Stimulated activated CD4-positive, alpha-beta T cell treated with anti-CD3 and anti-CD28 coated beads, Interleukin-4, amount 100 ng/mL, for 48 hours (primary cell): ENCODE results near the gene FAM118B.

Source experiments
- DNase-seq, 2 donors: peaks; one replicate each; pipeline ENCODE4 v3.0.0-alpha.2; 2020; ENCODE audit warnings: low read depth in 2 of 2

FAM118B gene

GRCh38 chr11:126211236-126212088 lies at the start of gene FAM118B, which contains the start of gene RPUSD4:
TSS of gene FAM118B (plus strand) at chr11:126211782. CDS start at chr11:126235002, 23,220 bp downstream.
TSS of gene RPUSD4 (minus strand) at chr11:126211650. CDS start at chr11:126211638, 12 bp downstream.
- peak; percentile 97 to 99 for DNase-seq

GRCh38 chr11:126162306-126163030 lies 49.1 kb upstream of the FAM118B start:
- no peak for DNase-seq

DNA sequence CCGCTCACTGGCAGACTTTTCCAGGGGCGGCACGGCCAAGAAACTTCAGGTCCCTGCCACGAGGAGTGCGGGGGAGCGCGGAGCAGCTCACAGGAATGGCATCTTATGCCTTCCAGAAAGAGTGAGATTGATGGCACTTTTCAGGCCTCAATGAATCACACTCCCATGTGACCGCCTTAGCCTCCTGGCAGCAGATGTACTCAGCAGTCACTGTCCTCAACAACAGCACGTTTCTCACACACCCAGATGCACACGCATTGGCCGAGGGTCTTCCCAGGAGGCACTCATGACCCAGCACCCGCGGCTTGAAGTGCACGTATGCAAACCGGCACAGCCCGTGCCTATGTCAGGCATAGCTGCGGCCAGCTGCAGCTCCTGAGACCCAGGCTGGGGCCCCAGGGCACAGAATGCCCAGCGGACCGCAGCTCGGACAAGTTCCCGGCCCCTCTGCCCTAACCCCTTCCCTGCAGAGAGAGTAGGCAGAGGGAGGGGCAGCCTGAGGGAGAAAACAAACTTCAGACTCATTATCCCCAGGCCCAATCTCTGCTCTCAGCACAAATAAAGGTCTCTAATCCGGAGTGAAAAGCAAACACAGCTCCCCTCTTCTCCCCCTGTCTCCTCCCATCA lies 48.4 kb upstream of the FAM118B start:
- DNase-seq: no peak

- DNase-seq: no peak
These were observed 47.8 kb upstream of the FAM118B start for GRCh38 chr11:126163779-126164178.

DNA sequence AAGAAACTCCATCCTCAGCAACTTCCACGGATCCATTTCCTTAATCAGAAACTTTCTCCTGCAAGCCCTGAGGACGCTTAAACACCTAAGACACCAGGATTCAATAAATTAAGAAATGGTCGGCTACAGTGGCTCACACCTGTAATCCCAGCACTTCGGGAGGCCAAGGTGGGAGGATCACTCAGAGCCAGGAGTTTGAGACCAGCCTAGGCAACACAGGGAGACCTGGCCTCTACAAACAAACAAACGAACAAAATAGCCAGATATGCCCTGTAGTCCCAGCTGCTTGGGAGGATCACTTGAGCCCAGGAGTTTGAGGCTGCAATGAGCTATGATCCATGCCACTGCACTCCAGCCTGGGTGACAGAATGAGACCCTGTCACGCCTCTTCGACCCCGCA lies 46.8 kb upstream of the FAM118B start:
- DNase-seq: no peak

DNA sequence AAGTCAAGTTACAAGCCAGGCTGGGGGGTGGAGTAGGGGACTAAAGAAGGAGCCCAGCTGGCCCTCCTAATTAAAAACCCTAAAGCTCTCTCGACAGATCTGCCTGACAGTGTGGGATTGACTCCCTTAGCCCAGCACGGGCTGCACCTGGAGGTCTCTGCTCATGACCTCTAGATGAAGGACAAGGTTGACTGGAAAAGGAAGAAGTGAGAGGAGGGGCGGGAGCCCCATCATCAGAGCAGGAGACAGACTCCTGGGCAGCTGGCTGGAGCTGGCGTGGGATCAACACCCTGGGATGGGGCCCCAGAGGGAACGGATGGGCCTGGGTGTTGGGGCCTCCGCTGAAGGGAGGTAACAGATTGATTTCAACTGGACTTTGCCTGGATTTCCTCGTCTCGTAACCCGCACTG lies 46.3 kb upstream of the FAM118B start:
- no peak for DNase-seq

DNA sequence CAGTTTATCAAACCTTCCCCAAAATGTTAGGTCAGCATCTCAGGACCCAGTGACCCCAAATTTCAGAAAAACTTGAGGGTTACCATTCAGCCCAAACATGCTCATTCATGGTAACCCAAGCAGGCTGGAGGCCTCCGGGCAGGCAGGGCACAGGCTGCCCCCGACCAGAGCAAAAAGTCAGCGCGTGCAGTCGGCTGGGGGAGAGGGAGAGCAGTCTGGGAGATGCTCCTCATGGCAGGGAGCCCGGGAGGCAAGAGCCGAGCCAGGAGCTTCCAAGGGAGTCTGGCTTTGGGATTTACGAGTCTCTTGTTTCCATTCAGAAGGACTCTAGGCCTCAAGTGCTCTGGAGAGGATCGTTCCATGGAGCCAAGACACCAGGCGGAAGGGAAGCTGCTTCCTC lies 45.8 kb upstream of the FAM118B start:
- no peak for DNase-seq

GRCh38 chr11:126166413-126166812 lies 45.2 kb upstream of the FAM118B start:
- DNase-seq: no peak

DNA sequence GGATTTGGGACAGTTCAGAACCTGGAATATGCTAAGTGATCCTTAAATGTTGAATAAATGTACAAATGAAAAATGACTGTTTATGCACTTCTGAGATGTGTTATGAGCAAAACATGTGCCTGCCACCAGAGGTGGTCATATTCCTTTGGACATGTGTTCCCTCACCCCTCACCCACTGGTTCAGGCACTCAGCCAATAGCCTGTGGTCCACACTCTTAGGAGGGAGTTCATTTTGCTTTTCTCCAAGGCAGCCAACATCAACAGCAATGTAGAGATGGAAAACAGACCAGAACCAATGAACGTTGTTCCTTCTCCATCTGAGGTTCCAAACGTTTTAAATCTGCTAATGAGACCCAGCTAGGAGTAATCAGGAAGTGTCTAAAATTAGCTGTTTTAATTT lies 44.1 kb upstream of the FAM118B start:
- DNase-seq: no peak

DNA sequence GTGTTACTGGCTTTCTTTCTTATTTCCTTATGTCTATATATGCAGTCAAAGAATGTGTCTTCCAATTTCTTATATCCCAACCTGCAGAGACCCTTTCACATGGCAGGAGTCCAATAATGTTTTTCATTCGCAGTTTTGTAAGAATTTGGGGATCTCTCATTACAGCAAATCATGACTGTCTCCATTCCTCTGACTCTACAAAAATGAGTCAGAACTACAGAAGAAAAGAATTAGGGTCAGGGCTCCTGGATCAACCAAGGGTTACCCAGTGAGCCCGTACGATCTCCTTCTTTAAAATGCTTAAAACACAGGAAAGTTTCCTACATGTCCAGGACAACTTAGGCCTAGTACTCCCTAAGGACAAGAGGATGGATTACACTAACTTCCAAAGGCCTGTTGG lies 42.3 kb upstream of the FAM118B start:
- DNase-seq: no peak

DNA sequence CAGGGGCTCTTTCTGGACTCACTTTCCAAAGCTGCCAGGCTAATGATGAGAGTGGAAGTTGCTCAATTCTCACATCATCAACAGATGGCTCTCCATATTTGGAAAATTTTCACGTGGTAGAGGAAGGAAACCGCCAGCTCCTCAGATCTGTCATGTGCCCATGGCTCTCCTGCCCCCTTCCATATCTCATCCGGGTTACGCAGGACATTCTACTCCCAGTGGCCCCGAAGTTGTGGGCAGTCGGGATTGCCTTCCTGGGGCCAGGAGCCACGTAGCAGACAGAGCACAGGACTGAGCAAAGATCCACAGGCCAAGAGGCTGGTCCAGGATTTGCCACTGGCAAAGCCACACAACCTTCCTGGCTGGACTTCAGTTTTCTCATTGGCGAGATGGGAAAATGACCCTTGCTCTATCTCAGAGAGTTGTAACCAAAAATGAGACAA lies 39.0 kb upstream of the FAM118B start:
- DNase-seq: no peak

GRCh38 chr11:126173257-126173656 lies 38.3 kb upstream of the FAM118B start:
- DNase-seq: no peak

GRCh38 chr11:126174816-126175215 lies 36.8 kb upstream of the FAM118B start:
- DNase-seq: no peak

DNA sequence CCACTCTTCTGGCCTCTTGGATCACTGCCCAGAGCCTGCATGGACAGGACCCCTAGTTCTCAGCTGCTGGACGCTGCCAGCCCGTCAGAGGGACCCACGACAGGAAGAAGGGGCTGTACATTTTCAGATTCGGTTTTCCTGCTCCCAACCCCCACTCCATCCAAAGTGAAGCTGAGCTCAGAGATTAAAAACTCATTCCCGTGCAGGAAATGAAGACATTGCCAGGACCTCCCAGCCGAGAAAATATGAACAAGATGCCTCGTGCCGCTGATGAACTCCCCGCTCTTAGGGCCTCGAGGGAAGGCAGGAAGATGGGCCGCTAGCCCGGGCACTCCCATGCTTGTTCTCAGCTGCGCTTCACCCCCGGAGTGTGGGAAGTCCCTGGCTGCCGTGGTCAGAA lies 36.2 kb upstream of the FAM118B start:
- no peak for DNase-seq

- DNase-seq: no peak
These were observed 34.6 kb upstream of the FAM118B start for GRCh38 chr11:126176853-126177470.

- DNase-seq: no peak
These were observed 29.4 kb upstream of the FAM118B start for GRCh38 chr11:126181939-126182730.

GRCh38 chr11:126182787-126183445 lies 28.7 kb upstream of the FAM118B start:
- no peak for DNase-seq

- no peak for DNase-seq
These were observed 26.1 kb upstream of the FAM118B start for GRCh38 chr11:126185259-126186024.

DNA sequence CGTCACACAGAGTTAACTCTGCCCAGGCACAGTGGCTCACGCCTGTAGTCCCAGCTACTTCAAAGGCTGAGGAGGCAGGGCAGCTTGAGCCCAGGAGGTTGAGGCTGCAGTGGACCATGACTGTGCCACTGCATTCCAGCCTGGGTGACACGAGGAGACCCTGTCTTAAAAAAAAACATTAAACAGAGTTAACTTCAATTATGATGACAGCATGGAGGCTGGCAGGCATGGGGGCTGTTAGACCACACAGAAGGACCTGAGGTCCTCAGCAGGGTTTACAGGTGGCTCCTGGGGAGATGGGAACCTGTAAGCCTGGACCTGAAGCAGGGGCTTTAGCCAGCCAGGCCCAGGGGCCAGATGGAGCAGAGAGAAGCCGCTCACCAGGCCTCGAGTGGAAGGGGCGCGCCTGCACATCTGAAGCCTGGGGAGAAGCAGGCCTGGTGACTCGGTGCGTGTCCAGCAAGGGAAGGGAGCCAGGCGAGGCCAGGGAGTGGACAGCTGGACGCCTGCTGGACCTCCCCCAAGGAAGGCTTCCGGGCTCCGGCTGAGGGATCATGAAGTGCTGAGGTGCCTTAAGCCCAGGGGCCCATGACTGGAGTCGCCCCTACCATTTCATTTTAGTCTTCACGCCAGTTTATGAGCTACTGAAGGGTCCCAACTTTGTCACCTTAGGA lies 25.4 kb upstream of the FAM118B start:
- no peak for DNase-seq
